Omental fat pad (tissue), 4 donors: Measurements from ENCODE around the gene MROH9. TPM values are rescaled to one million over a fixed set of nuclear protein-coding genes. Genes with fewer than 3 reads are reported as not detected.

Source experiments
- ATAC-seq: fragments of 150-250 bp; one replicate; pipeline ENCODE4 v1.9.1; 2016; ENCODE audit warnings: mild to moderate bottlenecking, moderate library complexity; ENCODE audit not compliant: low FRiP score
- DNase-seq: peaks from one replicate; pipeline ENCODE4 v3.0.0-alpha.2; 2019; ENCODE audit warnings: low spot score
- total RNA-seq, 4 donors: library from RNA; depleted of rRNA; stranded (reverse); fragments of >200 nt; gene quantifications; one replicate each; pipeline ENCODE4 v1.1.0, GENCODE V29; 2016
- TF ChIP-seq, protein P1 (sequence below), 3 donors: fragments of 450-650 bp; IDR thresholded peaks; one replicate each; pipeline ENCODE4 v1.5.1; 2016 to 2017; ENCODE audit warnings: antibody characterized with exemption in 3 of 3, mild to moderate bottlenecking in 3 of 3, moderate library complexity in 2 of 3

Gene MROH9, protein sequence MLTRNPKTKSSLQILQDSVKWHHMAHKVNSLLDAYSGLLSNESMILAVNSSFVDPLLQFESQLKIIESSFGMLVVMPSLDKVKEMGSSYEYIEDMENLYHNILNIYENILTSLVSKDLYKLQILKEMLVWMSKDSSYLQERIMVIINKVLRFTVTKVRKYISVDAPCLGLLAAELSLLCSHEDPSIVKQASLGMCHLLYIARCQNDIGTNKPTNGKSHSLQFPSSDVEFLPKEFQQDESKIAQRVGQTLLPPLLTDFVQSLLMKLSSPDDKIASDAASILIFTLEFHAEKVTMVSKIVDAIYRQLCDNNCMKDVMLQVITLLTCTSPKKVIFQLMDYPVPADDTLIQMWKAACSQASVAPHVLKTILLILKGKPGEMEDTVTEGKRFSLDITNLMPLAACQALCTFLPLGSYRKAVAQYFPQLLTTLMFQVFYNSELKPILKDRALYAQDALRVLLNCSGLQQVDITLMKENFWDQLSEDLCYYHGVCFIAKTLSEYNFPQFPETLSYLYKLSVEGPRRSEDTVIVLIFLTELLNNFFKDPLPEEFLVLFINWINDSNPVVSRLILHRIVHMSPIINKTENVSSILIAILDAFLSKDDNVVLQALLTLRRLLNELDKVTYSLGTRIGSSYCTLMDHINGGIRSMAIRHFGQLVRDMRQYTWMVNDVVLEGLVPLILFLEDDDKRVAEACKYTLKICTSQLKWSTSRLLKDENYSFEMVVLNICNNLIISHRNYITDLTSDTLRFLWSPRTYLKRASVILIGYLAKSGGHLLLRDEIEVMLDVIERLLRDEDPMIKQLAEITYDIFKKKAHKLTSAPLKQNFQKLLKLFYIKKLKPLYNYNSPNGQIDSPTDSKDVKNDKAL
- total RNA-seq: under 1 TPM in 1 of 4 donors, not detected in 3; 0.24 TPM

DNA sequence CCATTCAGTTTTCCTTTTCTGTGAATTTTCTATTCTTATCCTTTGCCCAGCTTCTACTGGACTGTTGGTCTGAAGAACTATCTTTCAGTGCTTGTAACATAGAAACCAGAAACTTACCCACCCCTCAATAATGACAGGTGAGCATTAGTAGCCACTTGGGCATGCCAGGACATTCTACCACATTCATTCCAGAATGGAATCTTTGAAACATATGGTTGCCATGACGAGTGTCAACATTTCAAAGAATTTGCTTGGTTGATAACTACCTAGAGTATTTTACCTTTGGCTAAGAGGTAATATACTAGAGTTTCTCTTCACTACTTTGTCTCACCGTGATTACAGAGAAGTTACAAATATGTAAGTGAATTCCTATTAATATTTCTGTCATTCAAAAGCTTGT lies at the start of gene MROH9:
TSS of gene MROH9 (plus strand) at position 304 of the 400 bp plus-strand sequence. CDS start 10,023 bp downstream, outside the sequence.
- no peak for ATAC-seq
- TF ChIP-seq, protein P1, sequence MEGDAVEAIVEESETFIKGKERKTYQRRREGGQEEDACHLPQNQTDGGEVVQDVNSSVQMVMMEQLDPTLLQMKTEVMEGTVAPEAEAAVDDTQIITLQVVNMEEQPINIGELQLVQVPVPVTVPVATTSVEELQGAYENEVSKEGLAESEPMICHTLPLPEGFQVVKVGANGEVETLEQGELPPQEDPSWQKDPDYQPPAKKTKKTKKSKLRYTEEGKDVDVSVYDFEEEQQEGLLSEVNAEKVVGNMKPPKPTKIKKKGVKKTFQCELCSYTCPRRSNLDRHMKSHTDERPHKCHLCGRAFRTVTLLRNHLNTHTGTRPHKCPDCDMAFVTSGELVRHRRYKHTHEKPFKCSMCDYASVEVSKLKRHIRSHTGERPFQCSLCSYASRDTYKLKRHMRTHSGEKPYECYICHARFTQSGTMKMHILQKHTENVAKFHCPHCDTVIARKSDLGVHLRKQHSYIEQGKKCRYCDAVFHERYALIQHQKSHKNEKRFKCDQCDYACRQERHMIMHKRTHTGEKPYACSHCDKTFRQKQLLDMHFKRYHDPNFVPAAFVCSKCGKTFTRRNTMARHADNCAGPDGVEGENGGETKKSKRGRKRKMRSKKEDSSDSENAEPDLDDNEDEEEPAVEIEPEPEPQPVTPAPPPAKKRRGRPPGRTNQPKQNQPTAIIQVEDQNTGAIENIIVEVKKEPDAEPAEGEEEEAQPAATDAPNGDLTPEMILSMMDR (IDR thresholded peaks at IDR 0.05): no peak
- no peak for DNase-seq

DNA sequence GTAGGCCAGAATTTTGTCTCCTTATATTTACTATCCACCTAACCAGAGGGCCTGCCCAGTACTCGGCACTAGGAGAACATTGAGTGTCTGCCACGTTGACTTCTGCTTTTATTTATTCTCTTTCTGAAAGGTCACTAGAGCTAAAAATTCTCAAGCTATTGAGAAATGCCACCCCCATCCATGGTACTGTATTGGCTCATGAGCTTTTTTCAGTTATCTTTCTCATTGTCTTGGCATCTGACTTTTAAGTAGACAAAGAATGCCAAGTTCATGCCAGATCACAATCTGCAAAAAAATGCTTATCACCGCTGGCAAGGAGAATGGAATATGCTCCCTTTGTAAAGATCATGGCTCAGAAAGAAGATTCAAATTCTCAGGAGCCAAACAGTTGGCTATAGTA lies 49.8 kb upstream of the MROH9 start:
- DNase-seq (no peak), ATAC-seq (no peak)
- TF ChIP-seq, protein P1 (IDR thresholded peaks at IDR 0.05): no peak

DNA sequence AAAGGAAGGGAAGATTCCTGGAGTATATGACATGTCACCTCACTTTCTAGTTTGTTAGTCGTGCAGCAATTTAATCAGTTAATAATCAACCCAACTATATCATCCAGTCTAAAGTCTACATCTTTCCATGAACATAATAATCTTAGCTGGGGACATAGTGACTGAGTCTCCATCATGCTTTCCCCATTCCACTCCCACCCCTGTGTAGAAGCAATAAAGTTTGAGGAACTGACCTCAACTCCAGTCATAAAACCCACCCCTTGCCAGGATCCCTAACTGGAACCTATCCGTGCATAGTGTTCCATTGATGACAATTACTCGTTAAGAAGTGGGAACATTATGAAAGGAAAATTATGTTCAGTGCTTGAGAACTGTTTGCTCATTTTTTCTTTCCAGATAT lies 48.9 kb upstream of the MROH9 start:
- DNase-seq: no peak
- ATAC-seq: no peak
- TF ChIP-seq, protein P1 (IDR thresholded peaks at IDR 0.05): no peak

DNA sequence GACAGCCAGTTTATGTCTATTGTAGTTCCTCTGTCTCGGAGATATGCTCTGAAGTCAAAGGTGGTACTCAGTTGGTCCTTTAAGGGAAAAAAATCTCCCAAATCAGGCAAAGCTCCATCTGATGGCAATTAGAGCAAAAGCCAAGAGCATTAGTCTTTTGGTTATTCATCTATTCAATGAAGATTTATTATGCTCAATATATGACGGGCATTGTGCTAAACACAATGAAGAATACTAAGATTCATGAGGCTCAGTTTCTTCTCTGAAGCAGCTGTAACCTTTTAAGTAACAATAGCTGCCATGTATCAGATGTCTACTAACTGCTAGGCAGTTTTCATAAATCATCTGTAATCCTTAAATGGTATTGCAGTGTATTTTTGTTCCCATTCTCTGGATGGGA lies 47.6 kb upstream of the MROH9 start:
- no peak for DNase-seq
- TF ChIP-seq, protein P1 (IDR thresholded peaks at IDR 0.05): no peak
- ATAC-seq: no peak

DNA sequence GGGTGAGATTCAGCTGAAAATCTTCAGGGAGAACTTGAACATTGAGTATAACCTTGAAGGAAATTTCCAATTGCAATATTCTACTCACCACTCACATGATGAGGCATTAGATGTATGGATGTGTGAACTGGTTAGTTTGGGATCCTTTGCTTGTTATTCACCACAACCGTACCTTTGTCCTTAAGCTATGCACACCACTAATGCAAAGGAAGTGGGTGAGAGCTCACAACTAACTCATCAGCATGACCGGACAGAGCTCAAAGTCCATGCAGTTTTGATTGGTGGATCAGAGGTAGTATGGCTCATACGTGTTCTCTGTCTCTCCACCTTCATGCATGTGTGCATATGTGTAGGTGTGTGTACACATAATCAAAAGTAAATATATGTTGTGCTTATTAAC lies 43.5 kb upstream of the MROH9 start:
- DNase-seq (no peak), ATAC-seq (no peak)
- TF ChIP-seq, protein P1 (IDR thresholded peaks at IDR 0.05): no peak

DNA sequence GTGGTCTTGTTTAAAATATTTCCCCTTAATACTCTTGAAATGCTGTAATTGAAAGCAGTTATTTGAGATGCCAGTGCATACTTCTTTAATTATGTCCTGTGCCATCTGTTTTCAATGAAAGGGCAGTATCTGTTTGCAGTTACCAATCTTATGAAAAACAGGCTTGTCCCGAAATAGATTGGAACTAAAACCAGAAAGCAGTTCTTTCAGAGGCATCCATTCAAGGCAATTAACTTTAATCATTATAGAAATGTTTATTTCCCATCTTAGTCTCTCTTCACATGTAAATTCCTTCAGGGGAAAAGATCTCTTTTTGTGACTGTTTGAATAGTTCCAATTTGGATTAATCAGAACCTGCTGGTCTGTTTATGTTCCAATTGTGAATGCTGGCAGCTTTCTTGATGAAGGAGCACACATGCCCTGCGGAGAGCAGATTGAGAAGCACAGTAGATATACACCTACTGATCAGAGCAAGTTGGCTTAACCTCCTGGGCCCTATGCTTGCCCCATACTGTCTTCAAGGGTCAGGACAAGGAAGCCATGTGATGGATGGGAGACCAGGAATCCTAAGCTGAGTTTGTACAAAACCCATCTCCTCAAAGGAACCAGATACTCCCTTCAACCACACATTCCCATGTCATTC lies 41.6 kb upstream of the MROH9 start:
- DNase-seq (no peak), ATAC-seq (no peak)
- TF ChIP-seq, protein P1 (IDR thresholded peaks at IDR 0.05): no peak
